Adrenal gland (tissue), 5 donors: ENCODE measurements around the gene TCF4.

Experiments
- POLR2A ChIP-seq, 2 donors: fragments of 450-650 bp; IDR thresholded peaks; one replicate each; pipeline ENCODE4 v1.6.1; 2017; ENCODE audit warnings: antibody characterized with exemption in 2 of 2, mild to moderate bottlenecking in 2 of 2, moderate library complexity in 1 of 2
- TF ChIP-seq, protein P1 (sequence below), 6 experiments: fragments of 450-650 bp in 4 of 6; fragments of 200-600 bp in 2 of 6; sonication (generic) in 1 of 6; IDR thresholded peaks; 1 replicate in 5 of 6; 2 replicates in 1 of 6; pipeline versions ENCODE4 v1.5.1 to v1.8.0; 2016 to 2021; ENCODE audit warnings: antibody characterized with exemption in 6 of 6, mild to moderate bottlenecking in 2 of 6, moderate library complexity in 1 of 6
- donor health status: DM: no; HTN: no; CAD: no.

- TF ChIP-seq, protein P1, sequence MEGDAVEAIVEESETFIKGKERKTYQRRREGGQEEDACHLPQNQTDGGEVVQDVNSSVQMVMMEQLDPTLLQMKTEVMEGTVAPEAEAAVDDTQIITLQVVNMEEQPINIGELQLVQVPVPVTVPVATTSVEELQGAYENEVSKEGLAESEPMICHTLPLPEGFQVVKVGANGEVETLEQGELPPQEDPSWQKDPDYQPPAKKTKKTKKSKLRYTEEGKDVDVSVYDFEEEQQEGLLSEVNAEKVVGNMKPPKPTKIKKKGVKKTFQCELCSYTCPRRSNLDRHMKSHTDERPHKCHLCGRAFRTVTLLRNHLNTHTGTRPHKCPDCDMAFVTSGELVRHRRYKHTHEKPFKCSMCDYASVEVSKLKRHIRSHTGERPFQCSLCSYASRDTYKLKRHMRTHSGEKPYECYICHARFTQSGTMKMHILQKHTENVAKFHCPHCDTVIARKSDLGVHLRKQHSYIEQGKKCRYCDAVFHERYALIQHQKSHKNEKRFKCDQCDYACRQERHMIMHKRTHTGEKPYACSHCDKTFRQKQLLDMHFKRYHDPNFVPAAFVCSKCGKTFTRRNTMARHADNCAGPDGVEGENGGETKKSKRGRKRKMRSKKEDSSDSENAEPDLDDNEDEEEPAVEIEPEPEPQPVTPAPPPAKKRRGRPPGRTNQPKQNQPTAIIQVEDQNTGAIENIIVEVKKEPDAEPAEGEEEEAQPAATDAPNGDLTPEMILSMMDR (IDR thresholded peaks at IDR 0.05): no peak
- no peak for TF ChIP-seq POLR2A (IDR thresholded peaks at IDR 0.05)
Measured at GRCh38 chr18:55214534-55214933, 373.5 kb downstream of the TCF4 start.
